ENCODE results near the gene TBC1D9. TPM values are rescaled to one million over a fixed set of nuclear protein-coding genes. Genes with fewer than 3 reads are reported as not detected.

Gene TBC1D9
- total RNA-seq, 1 experiment from 2014 or later: 21.7 TPM

DNA sequence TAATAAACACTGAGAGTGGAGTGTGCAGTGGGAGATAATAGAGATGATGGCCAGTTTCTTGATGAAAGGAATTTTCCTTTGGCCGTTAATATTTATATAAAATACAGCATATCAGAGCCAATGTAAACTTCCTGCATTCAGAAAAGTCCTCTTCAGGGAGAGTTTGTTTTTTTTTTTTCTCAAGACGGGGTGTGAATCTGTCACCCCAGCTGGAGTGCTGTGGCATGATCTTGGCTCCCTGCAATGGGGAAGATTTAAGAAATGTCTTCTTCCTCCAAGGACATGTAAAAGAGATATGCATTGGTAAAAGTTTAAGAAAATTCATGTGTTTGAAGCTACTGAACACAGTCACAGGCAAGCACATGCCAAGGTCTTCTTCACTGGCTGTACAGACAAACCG, 25.4 kb upstream of the TBC1D9 start:
- no peak for ATAC-seq

DNA sequence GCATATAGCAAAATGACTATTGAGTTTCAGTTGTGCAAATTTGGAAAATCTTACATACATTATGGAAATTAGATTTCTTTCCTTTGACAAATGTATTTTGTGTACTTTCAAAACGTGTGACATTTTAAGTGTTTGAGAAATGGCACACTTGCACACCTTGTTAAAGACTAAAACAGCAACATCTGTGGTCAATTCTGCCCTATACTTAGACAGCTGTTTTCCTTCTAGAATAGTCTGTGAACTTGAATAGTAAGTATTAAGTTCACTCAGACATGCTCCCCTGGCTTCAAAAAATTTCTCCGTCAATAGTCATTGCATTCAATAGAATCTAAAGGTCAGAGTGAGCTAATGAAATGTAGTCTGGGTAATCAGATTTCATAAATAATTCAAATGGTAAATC, 21.7 kb upstream of the TBC1D9 start:
- H3K27ac ChIP-seq (ENCODE audit: low read length): no peak overlapping the region
- H3K4me3 ChIP-seq (ENCODE audit: low read depth in 2 of 2, low read length in 2 of 2): no peak overlapping the region
- in situ Hi-C loops (cut with HindIII; ENCODE audit: low pct_unique_long_range_greater_than_20kb, low sequenced_read_pairs) (no loop called here), intact Hi-C loops (cut with micrococcal nuclease; ENCODE audit: unreplicated experiment) (no loop called here)
- no peaks in the 10 kb centered on the region for H3K9me3 ChIP-seq (ENCODE audit: control insufficient read depth, insufficient read depth, low read depth, low read length)
- no peak for TF ChIP-seq TCF7L2 (IDR thresholded peaks at IDR 0.05; ENCODE audit: low read depth, low read length)
- TF ChIP-seq, protein P1, sequence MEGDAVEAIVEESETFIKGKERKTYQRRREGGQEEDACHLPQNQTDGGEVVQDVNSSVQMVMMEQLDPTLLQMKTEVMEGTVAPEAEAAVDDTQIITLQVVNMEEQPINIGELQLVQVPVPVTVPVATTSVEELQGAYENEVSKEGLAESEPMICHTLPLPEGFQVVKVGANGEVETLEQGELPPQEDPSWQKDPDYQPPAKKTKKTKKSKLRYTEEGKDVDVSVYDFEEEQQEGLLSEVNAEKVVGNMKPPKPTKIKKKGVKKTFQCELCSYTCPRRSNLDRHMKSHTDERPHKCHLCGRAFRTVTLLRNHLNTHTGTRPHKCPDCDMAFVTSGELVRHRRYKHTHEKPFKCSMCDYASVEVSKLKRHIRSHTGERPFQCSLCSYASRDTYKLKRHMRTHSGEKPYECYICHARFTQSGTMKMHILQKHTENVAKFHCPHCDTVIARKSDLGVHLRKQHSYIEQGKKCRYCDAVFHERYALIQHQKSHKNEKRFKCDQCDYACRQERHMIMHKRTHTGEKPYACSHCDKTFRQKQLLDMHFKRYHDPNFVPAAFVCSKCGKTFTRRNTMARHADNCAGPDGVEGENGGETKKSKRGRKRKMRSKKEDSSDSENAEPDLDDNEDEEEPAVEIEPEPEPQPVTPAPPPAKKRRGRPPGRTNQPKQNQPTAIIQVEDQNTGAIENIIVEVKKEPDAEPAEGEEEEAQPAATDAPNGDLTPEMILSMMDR (IDR thresholded peaks at IDR 0.05): no peak
- TF ChIP-seq POLR2AphosphoS5 (IDR thresholded peaks at IDR 0.05; ENCODE audit: low read depth, low read length): no peak
- no peak for TF ChIP-seq SIN3A (IDR thresholded peaks at IDR 0.05; ENCODE audit: borderline replicate concordance, insufficient read depth, low read depth, low read length)
- TF ChIP-seq, protein P2, sequence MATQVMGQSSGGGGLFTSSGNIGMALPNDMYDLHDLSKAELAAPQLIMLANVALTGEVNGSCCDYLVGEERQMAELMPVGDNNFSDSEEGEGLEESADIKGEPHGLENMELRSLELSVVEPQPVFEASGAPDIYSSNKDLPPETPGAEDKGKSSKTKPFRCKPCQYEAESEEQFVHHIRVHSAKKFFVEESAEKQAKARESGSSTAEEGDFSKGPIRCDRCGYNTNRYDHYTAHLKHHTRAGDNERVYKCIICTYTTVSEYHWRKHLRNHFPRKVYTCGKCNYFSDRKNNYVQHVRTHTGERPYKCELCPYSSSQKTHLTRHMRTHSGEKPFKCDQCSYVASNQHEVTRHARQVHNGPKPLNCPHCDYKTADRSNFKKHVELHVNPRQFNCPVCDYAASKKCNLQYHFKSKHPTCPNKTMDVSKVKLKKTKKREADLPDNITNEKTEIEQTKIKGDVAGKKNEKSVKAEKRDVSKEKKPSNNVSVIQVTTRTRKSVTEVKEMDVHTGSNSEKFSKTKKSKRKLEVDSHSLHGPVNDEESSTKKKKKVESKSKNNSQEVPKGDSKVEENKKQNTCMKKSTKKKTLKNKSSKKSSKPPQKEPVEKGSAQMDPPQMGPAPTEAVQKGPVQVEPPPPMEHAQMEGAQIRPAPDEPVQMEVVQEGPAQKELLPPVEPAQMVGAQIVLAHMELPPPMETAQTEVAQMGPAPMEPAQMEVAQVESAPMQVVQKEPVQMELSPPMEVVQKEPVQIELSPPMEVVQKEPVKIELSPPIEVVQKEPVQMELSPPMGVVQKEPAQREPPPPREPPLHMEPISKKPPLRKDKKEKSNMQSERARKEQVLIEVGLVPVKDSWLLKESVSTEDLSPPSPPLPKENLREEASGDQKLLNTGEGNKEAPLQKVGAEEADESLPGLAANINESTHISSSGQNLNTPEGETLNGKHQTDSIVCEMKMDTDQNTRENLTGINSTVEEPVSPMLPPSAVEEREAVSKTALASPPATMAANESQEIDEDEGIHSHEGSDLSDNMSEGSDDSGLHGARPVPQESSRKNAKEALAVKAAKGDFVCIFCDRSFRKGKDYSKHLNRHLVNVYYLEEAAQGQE (IDR thresholded peaks at IDR 0.05; ENCODE audit: insufficient read depth in 1 of 2, low read depth in 2 of 2, low read length in 1 of 2): no peak
- no TSS peak for BruUV-seq (replicated peaks)
- H3K36me3 ChIP-seq (ENCODE audit: control insufficient read depth, insufficient read depth, low read length): no peaks in the 10 kb centered on the region
- DNase-seq (ENCODE audit: low read depth, low spot score) (no peak), ATAC-seq (no peak)
- no peaks in the 10 kb centered on the region for H3K27me3 ChIP-seq (ENCODE audit: control insufficient read depth, insufficient read depth, low read length)
- peaks cover 2% of the 10 kb centered on the region; the same call in 1 of the 2 replicates for H3K4me1 ChIP-seq (ENCODE audit: control insufficient read depth, insufficient read depth, low read length)
- POLR2A ChIA-PET: no interaction called here
- CTCF ChIA-PET: no interaction called here

More for the DNA sequence above, 25.4 kb upstream of the TBC1D9 start:
- H3K27ac ChIP-seq (ENCODE audit: low read length): no peak overlapping the region
- in situ Hi-C loops (cut with HindIII; ENCODE audit: low pct_unique_long_range_greater_than_20kb, low sequenced_read_pairs) (no loop called here), intact Hi-C loops (cut with micrococcal nuclease; ENCODE audit: unreplicated experiment) (no loop called here)
- no peaks in the 10 kb centered on the region for H3K9me3 ChIP-seq (ENCODE audit: control insufficient read depth, insufficient read depth, low read depth, low read length)
- DNase-seq (ENCODE audit: low read depth, low spot score): no peak
- TF ChIP-seq SIN3A (IDR thresholded peaks at IDR 0.05; ENCODE audit: borderline replicate concordance, insufficient read depth, low read depth, low read length): no peak
- TF ChIP-seq, protein P2 (IDR thresholded peaks at IDR 0.05; ENCODE audit: insufficient read depth in 1 of 2, low read depth in 2 of 2, low read length in 1 of 2): no peak
- TF ChIP-seq TCF7L2 (IDR thresholded peaks at IDR 0.05; ENCODE audit: low read depth, low read length): no peak
- TF ChIP-seq, protein P1 (IDR thresholded peaks at IDR 0.05): no peak
- TF ChIP-seq POLR2AphosphoS5 (IDR thresholded peaks at IDR 0.05; ENCODE audit: low read depth, low read length): no peak
- no peak overlapping the region for H3K4me3 ChIP-seq (ENCODE audit: low read depth in 2 of 2, low read length in 2 of 2)
- H3K27me3 ChIP-seq (ENCODE audit: control insufficient read depth, insufficient read depth, low read length): no peaks in the 10 kb centered on the region
- BruUV-seq (replicated peaks): no TSS peak
- H3K4me1 ChIP-seq (ENCODE audit: control insufficient read depth, insufficient read depth, low read length): peaks cover 2% of the 10 kb centered on the region; the same call in 1 of the 2 replicates
- no peaks in the 10 kb centered on the region for H3K36me3 ChIP-seq (ENCODE audit: control insufficient read depth, insufficient read depth, low read length)
- CTCF ChIA-PET: no interaction called here
- POLR2A ChIA-PET: no interaction called here
